ENCODE measurements around the gene BDH1. TPM values are rescaled to one million over a fixed set of nuclear protein-coding genes. Genes with fewer than 3 reads are reported as not detected.

The BDH1 gene
- total RNA-seq, 1 donor from 2014 or later: 14.1 TPM

GRCh38 chr3:197546307-197547085 is 9.3 kb downstream of the BDH1 start:
- H3K27me3 ChIP-seq (ENCODE audit: control insufficient read depth, insufficient read depth, low read length): no peaks in the 10 kb centered on the region
- TF ChIP-seq, protein P1, sequence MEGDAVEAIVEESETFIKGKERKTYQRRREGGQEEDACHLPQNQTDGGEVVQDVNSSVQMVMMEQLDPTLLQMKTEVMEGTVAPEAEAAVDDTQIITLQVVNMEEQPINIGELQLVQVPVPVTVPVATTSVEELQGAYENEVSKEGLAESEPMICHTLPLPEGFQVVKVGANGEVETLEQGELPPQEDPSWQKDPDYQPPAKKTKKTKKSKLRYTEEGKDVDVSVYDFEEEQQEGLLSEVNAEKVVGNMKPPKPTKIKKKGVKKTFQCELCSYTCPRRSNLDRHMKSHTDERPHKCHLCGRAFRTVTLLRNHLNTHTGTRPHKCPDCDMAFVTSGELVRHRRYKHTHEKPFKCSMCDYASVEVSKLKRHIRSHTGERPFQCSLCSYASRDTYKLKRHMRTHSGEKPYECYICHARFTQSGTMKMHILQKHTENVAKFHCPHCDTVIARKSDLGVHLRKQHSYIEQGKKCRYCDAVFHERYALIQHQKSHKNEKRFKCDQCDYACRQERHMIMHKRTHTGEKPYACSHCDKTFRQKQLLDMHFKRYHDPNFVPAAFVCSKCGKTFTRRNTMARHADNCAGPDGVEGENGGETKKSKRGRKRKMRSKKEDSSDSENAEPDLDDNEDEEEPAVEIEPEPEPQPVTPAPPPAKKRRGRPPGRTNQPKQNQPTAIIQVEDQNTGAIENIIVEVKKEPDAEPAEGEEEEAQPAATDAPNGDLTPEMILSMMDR (IDR thresholded peaks at IDR 0.05; ENCODE audit: insufficient read depth, low read length, poor library complexity, severe bottlenecking): no peak
- no peak for DNase-seq (ENCODE audit: low read depth)
- no peaks in the 10 kb centered on the region for H3K36me3 ChIP-seq (ENCODE audit: control insufficient read depth, insufficient read depth, low read length)
- no peak overlapping the region for H3K4me3 ChIP-seq (ENCODE audit: low read depth, low read length)

GRCh38 chr3:197545571-197545970 is 10.2 kb downstream of the BDH1 start:
- TF ChIP-seq, protein P1 (IDR thresholded peaks at IDR 0.05; ENCODE audit: insufficient read depth, low read length, poor library complexity, severe bottlenecking): no peak
- DNase-seq (ENCODE audit: low read depth): no peak
- Histone ChIP-seq H3K36me3 (ENCODE audit: control insufficient read depth, insufficient read depth, low read length) (no peaks in the 10 kb centered on the region), H3K4me3 (ENCODE audit: low read depth, low read length) (no peak overlapping the region), H3K27me3 (ENCODE audit: control insufficient read depth, insufficient read depth, low read length) (no peaks in the 10 kb centered on the region)

DNA sequence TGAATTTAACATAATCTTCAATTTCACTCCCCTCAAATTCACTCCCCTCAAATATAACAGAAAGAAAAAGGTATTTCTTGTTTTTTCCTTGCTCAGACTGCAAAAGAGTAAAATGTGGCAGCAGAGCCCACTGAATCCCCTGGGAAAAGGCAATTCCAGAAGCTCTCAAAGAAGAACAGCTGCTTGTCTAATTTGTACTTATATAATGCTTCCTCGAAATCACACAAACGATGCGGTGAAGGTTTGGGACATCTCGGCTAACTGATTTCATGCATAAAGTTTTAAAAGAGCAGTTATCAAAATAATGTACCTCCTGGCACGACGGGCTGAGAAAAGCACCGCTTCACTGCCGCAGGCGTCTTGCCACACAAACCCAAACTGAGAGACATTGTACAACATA is 10.7 kb downstream of the BDH1 start:
- DNase-seq (ENCODE audit: low read depth): no peak
- H3K4me3 ChIP-seq (ENCODE audit: low read depth, low read length): no peak overlapping the region
- H3K27me3 ChIP-seq (ENCODE audit: control insufficient read depth, insufficient read depth, low read length): no peaks in the 10 kb centered on the region
- TF ChIP-seq, protein P1 (IDR thresholded peaks at IDR 0.05; ENCODE audit: insufficient read depth, low read length, poor library complexity, severe bottlenecking): no peak
- no peaks in the 10 kb centered on the region for H3K36me3 ChIP-seq (ENCODE audit: control insufficient read depth, insufficient read depth, low read length)

GRCh38 chr3:197542741-197543454 is 12.9 kb downstream of the BDH1 start:
- no peak for DNase-seq (ENCODE audit: low read depth)
- Histone ChIP-seq H3K4me3 (ENCODE audit: low read depth, low read length) (no peak overlapping the region), H3K36me3 (ENCODE audit: control insufficient read depth, insufficient read depth, low read length) (no peaks in the 10 kb centered on the region), H3K27me3 (ENCODE audit: control insufficient read depth, insufficient read depth, low read length) (no peaks in the 10 kb centered on the region)
- TF ChIP-seq, protein P1 (IDR thresholded peaks at IDR 0.05; ENCODE audit: insufficient read depth, low read length, poor library complexity, severe bottlenecking): no peak

- DNase-seq (ENCODE audit: low read depth): no peak
- TF ChIP-seq, protein P1 (IDR thresholded peaks at IDR 0.05; ENCODE audit: insufficient read depth, low read length, poor library complexity, severe bottlenecking): no peak
- Histone ChIP-seq H3K27me3 (ENCODE audit: control insufficient read depth, insufficient read depth, low read length) (no peaks in the 10 kb centered on the region), H3K36me3 (ENCODE audit: control insufficient read depth, insufficient read depth, low read length) (no peaks in the 10 kb centered on the region), H3K4me3 (ENCODE audit: low read depth, low read length) (no peak overlapping the region)
These were observed 13.8 kb downstream of the BDH1 start for GRCh38 chr3:197541756-197542539.

Data from kidney epithelial cell (primary cell).